Raji (cell line): ENCODE measurements around the gene AUH.

Experiments
- POLR2A ChIP-seq: IDR thresholded peaks from 2 replicates; pipeline ENCODE4 v1.6.1; 2011; ENCODE audit warnings: low read depth, low read length, control low read depth; ENCODE audit not compliant: insufficient read depth

Gene AUH

DNA sequence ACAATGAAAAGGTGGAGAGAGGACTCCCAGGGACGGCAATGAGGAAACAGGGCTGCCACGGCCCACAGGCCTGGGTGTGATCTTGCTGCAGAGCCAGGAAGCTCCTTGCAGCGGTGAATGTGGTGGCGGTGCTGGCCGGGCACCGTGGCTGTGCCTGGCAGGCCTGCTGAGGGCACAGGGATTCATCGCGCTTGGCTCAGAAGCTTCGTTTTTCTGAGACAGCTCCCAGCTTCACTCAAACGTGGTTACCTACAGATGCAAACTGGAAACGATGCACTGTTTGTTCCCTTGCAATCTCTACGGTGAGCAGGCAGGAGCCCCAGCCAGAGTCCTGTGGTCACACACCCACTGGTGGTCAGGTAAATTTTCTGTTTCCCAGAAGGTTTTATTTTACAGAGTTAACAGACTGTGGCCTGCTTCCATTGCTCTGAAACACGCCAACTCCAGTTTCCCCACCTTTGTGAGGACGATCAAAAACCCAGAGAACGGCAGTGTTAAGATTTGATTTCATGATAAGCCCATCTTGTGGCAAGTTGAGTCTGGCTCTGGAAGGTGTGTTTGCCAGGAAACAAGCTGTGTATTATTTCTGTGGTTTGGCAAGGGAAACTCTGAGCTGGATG, 183.9 kb downstream of the AUH start:
- no peak for TF ChIP-seq POLR2A

DNA sequence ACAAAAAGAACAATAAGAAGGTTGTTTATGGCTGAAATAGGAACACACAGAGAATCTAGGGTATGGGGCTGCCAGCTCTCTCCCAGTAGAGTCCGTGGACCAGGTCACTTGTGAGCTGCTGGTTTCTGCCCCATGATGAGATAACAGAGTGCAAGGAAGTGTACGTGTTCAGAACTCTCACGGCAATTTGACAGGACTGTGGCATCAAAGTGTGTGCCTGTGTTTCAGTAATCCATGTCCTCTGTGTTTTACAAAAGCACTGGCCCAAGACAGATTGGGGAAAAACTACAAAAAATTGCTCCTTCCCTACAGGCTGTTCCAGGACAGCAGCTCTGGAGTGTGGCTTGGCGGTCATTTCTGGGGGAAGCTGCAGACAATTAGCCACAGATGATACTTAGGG, 184.6 kb downstream of the AUH start:
- no peak for TF ChIP-seq POLR2A

DNA sequence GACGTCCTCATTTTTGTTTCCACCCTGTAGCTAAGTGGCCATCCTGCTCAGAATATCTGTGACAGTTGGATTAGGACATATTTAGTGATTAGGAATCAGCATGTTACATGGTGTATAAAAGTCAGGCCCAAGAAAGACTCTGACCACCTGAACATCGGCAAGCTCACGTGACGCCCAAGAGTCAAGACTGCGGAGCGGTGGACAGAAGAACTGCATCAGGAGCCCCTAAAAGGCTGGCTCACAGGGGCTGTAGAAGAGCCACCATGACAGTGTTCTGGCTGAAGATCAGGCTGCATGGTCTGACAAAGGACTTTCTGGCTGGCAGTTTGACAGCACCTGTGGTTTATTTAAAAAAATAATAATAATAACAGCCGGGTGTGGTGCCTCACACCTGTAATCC, 185.3 kb downstream of the AUH start:
- TF ChIP-seq POLR2A = no peak

DNA sequence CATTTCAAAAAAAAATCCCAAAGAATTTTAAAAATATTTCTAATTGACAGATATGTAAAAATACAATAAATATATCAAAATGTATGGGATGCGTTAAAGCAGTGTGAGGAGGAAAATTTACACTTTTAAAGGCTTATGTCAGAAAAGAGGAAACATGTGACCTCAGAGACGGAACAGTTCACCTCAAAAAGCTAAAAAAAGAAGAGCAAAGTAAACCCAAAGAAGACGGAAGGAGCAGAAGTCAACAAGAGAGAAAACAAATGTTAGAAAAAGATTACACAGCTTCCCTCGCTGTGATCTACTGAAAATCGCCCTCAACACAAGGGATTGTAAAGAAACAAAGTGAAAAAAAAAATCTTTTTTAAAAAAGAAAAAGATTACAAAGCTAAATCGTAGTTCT, 186.9 kb downstream of the AUH start:
- TF ChIP-seq POLR2A = no peak

DNA sequence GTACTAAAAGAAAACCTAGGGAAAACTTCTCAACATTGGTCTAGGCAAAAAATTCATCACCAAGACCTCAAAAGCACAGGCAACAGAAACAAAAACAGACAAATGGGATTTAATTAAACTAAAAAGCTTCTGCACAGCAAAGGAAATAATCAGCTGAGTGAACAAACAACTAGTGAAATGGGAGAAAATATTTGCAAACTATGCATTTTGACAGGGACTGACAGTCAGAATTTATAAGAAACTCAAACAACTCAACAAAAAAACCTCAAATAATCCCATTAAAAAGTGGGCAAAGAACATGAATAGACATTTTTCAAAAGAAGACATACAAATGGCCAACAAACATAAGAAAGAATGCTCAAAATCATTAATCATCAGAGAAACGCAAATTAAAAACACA, 189.4 kb downstream of the AUH start:
- TF ChIP-seq POLR2A = no peak

DNA sequence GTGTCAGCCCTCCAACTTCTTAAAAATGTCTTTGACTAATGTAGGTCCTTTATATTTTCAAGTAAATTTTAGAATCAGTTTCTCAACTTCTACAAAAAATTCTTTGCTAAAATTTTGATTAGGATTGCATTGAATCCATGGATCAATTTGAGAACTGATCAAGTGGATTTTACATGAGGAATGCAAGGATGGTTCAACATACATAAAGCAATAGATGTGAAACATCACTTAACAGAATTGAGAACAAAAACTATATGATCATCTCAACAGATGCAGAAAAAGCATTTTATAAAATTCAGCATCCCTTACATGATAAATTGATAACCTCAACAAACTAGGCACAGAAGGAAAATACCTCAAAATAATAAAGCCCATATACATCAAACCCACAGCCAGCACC, 190.8 kb downstream of the AUH start:
- no peak for TF ChIP-seq POLR2A

DNA sequence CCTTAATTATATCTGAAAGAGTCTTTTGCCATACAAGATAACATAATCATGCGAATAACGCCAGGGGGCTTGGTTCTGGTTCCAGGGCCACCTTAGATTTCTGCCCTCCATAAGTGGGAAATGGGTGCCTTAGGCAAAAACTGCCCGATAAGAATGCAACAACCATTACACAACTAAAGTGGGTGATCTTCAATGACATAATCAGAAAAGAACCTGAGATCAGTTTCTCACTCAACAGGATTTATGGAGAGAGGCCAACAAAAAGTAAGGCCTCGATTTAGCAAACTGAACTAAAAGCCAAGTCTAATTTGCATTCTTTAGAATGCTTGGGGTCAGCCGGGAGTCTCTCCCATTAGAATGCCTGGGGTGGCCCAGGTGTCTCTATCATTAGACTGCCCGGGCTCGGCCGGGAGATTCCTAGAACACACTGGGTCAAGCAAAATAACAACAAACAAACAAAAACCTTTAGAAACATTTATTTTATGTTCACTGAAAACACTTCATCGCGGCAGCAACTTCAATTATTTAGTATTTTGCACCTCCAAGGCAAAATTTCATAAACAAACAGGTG, 194.8 kb downstream of the AUH start:
- TF ChIP-seq POLR2A = no peak

DNA sequence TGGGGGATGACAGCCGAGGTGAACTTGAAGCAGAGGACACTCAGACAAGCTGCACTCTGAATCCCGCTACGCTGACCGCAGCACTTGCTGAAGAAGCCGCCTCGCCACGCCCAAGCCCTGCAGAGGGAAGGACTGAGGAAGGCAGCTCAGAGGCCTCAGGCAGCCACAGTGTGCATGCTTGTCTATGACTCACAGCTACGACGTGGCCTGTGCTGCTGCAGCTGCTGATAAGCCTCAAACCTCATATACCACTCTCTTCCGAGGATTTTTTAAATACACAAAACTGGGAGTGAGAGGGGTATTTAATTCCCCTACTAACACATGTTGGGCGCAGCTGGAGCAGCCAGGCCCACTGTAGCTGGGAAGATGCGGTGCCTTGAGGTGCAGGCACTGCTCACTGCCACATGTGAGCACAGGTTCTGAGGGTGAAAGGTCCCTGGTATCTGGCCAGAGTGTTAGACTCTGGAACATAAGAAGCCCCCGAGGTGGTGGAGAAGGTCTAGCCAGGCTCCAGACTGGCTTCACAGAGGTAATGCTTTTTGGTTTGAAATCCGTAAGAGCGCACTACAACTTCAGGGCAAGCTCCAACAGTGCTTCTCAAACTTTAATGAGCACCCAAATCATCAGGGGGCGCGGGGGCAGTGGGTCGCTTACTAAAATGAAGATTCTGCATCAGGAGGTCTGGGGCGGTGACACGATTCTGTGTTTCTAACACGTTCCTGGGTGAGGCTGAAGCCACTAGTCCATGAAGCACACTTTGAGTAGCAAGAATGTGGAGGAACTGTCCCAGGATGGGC, 196.8 kb downstream of the AUH start:
- TF ChIP-seq POLR2A = no peak
